Gastrocnemius medialis (tissue), 4 donors: ENCODE measurements around the gene STMN1. TPM values are rescaled to one million over a fixed set of nuclear protein-coding genes. Genes with fewer than 3 reads are reported as not detected.

Experiments
- ATAC-seq, 2 donors: fragments of 150-250 bp; one replicate each; pipeline ENCODE4 v1.9.1; 2016
- DNase-seq, 2 donors: peaks; one replicate each; pipeline ENCODE4 v3.0.0-alpha.2; 2019
- H3K27ac ChIP-seq, 4 donors: fragments of 200-600 bp; sonication (generic); 1 replicate in 1 of 4; 2 replicates in 3 of 4; pipeline ENCODE4 v1.5.1; 2016 to 2018; ENCODE audit warnings: mild to moderate bottlenecking in 2 of 4, moderate library complexity in 1 of 4
- H3K27me3 ChIP-seq, 3 donors: fragments of 200-600 bp; sonication (generic) in 2 of 3; 1 replicate in 1 of 3; 2 replicates in 2 of 3; pipeline versions ENCODE4 v1.5.1 to v1.6.0; 2016 to 2019; ENCODE audit warnings: mild to moderate bottlenecking in 1 of 3, moderate library complexity in 1 of 3
- H3K36me3 ChIP-seq, 2 donors: fragments of 200-600 bp; sonication (generic) in 1 of 2; one replicate each; pipeline ENCODE4 v1.5.1; 2017 to 2018
- H3K4me1 ChIP-seq, 2 donors: fragments of 200-600 bp; sonication (generic) in 1 of 2; one replicate each; pipeline ENCODE4 v1.5.1; 2016 to 2017; ENCODE audit warnings: mild to moderate bottlenecking in 2 of 2
- H3K4me3 ChIP-seq, 4 donors: fragments of 200-600 bp; sonication (generic) in 3 of 4; 1 replicate in 1 of 4; 2 replicates in 3 of 4; pipeline ENCODE4 v1.5.1; 2016 to 2019; ENCODE audit warnings: mild to moderate bottlenecking in 2 of 4
- H3K9me3 ChIP-seq, 3 donors: fragments of 200-600 bp; sonication (generic) in 2 of 3; 1 replicate in 1 of 3; 2 replicates in 2 of 3; pipeline ENCODE4 v1.5.1; 2016 to 2019
- CTCF ChIP-seq, 5 experiments: fragments of 450-650 bp in 3 of 5; fragments of 200-600 bp in 2 of 5; sonication (generic) in 2 of 5; IDR thresholded peaks in 4 of 5; conservative IDR thresholded peaks in 1 of 5; 1 replicate in 4 of 5; 2 replicates in 1 of 5; pipeline ENCODE4 v1.5.1; 2016 to 2019; ENCODE audit warnings: antibody characterized with exemption in 5 of 5, mild to moderate bottlenecking in 3 of 5, moderate library complexity in 3 of 5
- POLR2A ChIP-seq, 2 donors: fragments of 450-650 bp; IDR thresholded peaks; one replicate each; pipeline ENCODE4 v1.6.1; 2017; ENCODE audit warnings: antibody characterized with exemption in 2 of 2, mild to moderate bottlenecking in 2 of 2, moderate library complexity in 2 of 2
- in situ Hi-C, 4 donors: fragments of 200-750 bp; cut with MboI; loops; one replicate each; pipeline versions ENCODE4 v1.15.0 to v1.8.0; 2017; ENCODE audit warnings: low sequenced_read_pairs in 4 of 4
- intact Hi-C: fragments of 100-400 bp; cut with DNase I; formaldehyde crosslinking; loops from one replicate; pipeline ENCODE4 v1.15.1; 2023; ENCODE audit warnings: low total_unique reads
- total RNA-seq, 4 donors: library from RNA; depleted of rRNA; stranded (reverse); fragments of >200 nt; gene quantifications; one replicate each; pipeline versions ENCODE4 v1.1.0 to v1.2.3, GENCODE V29; 2016

The STMN1 gene
- total RNA-seq, 4 donors from 2014 or later = 4.7 to 20.7 (median 13.7) TPM

GRCh38 chr1:25909040-25909439 lies 2.8 kb upstream of the STMN1 start:
- Histone ChIP-seq H3K4me3 (no peak overlapping the region), H3K27ac (no peak overlapping the region), H3K4me1 (peaks cover 9 to 15% of the 10 kb centered on the region in 2 donors), H3K27me3 (no peaks in the 10 kb centered on the region), H3K9me3 (no peaks in the 10 kb centered on the region), H3K36me3 (no peaks in the 10 kb centered on the region)
- no peak for TF ChIP-seq CTCF (IDR thresholded peaks at IDR 0.05 in 4 of 5, conservative IDR thresholded peaks at IDR 0.05 in 1 of 5)
- no peak for DNase-seq
- no peak for ATAC-seq
- intact Hi-C loops = no loop called here
- in situ Hi-C loops = no loop called here

- H3K4me3 ChIP-seq = no peak overlapping the region
- H3K27me3 ChIP-seq = no peaks in the 10 kb centered on the region
- ATAC-seq (no peak), DNase-seq (no peak)
- H3K27ac ChIP-seq = no peak overlapping the region
- no peaks in the 10 kb centered on the region for H3K9me3 ChIP-seq
- H3K36me3 ChIP-seq = no peaks in the 10 kb centered on the region
- TF ChIP-seq POLR2A (IDR thresholded peaks at IDR 0.05) (no peak), CTCF (IDR thresholded peaks at IDR 0.05 in 4 of 5, conservative IDR thresholded peaks at IDR 0.05 in 1 of 5) (no peak)
- intact Hi-C loops = no loop called here
- H3K4me1 ChIP-seq = peaks cover 9 to 15% of the 10 kb centered on the region in 2 donors
- in situ Hi-C loops = no loop called here
Observed at GRCh38 chr1:25908161-25908560, 1.9 kb upstream of the STMN1 start.

- Histone ChIP-seq H3K27me3 (no peaks in the 10 kb centered on the region), H3K4me3 (no peak overlapping the region), H3K27ac (no peak overlapping the region), H3K36me3 (no peaks in the 10 kb centered on the region), H3K9me3 (no peaks in the 10 kb centered on the region), H3K4me1 (peaks cover 9 to 15% of the 10 kb centered on the region in 2 donors)
- DNase-seq (no peak), ATAC-seq (no peak)
- in situ Hi-C loops (no loop called here), intact Hi-C loops (no loop called here)
- TF ChIP-seq CTCF (IDR thresholded peaks at IDR 0.05 in 4 of 5, conservative IDR thresholded peaks at IDR 0.05 in 1 of 5) (no peak), POLR2A (IDR thresholded peaks at IDR 0.05) (no peak)
Observed at GRCh38 chr1:25907601-25908000, 1.4 kb upstream of the STMN1 start.

- Histone ChIP-seq H3K4me3 (peak overlapping the region; percentile 69 to 87 (median 74)), H3K36me3 (no peaks in the 10 kb centered on the region), H3K4me1 (peaks cover 9 to 15% of the 10 kb centered on the region in 2 donors), H3K27me3 (no peaks in the 10 kb centered on the region), H3K27ac (peak overlapping the region; percentile 8 to 83 (median 56)), H3K9me3 (no peaks in the 10 kb centered on the region)
- intact Hi-C loops (no loop called here), in situ Hi-C loops (no loop called here)
- no peak for TF ChIP-seq CTCF (IDR thresholded peaks at IDR 0.05 in 4 of 5, conservative IDR thresholded peaks at IDR 0.05 in 1 of 5)
- no peak for TF ChIP-seq POLR2A (IDR thresholded peaks at IDR 0.05)
- DNase-seq (no peak), ATAC-seq (peak in 1 of 2 donors; percentile 6)
Observed at GRCh38 chr1:25906644-25907300, 553 bp upstream of the STMN1 start.
